Thoracic aorta (tissue), 2 donors: ENCODE results near the gene ZKSCAN1. TPM values are rescaled to one million over a fixed set of nuclear protein-coding genes. Genes with fewer than 3 reads are reported as not detected.

Experiments
- ATAC-seq: fragments of 150-250 bp; one replicate; pipeline ENCODE4 v1.8.0; 2017; ENCODE audit warnings: low read depth; ENCODE audit not compliant: insufficient number of reproducible peaks, low FRiP score
- DNase-seq: peaks from one replicate; pipeline ENCODE4 v3.0.0-alpha.2; 2020; ENCODE audit warnings: low spot score
- H3K27ac ChIP-seq, 2 donors: fragments of 200-600 bp; sonication (generic); 1 replicate in 1 of 2; 2 replicates in 1 of 2; pipeline ENCODE4 v1.5.1; 2016; ENCODE audit warnings: mild to moderate bottlenecking in 2 of 2, moderate library complexity in 2 of 2
- H3K27me3 ChIP-seq: fragments of 200-600 bp; sonication (generic); replicated peaks from 2 replicates; pipeline ENCODE4 v1.6.0; 2016; ENCODE audit warnings: mild to moderate bottlenecking; ENCODE audit not compliant: insufficient read depth
- H3K36me3 ChIP-seq: fragments of 200-600 bp; sonication (generic); one replicate; pipeline ENCODE4 v1.5.1; 2016
- H3K4me1 ChIP-seq, 2 donors: fragments of 200-600 bp; sonication (generic); 1 replicate in 1 of 2; 2 replicates in 1 of 2; pipeline versions ENCODE4 v1.5.1 to v1.6.0; 2016; ENCODE audit warnings: low read depth in 2 of 2, mild to moderate bottlenecking in 1 of 2; ENCODE audit not compliant: control insufficient read depth in 1 of 2
- H3K4me3 ChIP-seq: fragments of 200-600 bp; sonication (generic); 2 replicates; pipeline ENCODE4 v1.5.1; 2016; ENCODE audit warnings: mild to moderate bottlenecking
- H3K9me3 ChIP-seq: fragments of 200-600 bp; sonication (generic); 2 replicates; pipeline ENCODE4 v1.5.1; 2016
- total RNA-seq, 2 donors: library from RNA; depleted of rRNA; stranded (reverse); fragments of >200 nt; gene quantifications; one replicate each; pipeline versions ENCODE4 v1.1.0 to v1.2.3, GENCODE V29; 2016
- TF ChIP-seq, protein P1 (sequence below): fragments of 200-600 bp; sonication (generic); IDR thresholded peaks from one replicate; pipeline ENCODE4 v1.5.1; 2019; ENCODE audit warnings: antibody characterized with exemption

Gene ZKSCAN1
- total RNA-seq, 2 donors from 2014 or later, result 25.6 to 42.5 TPM

DNA sequence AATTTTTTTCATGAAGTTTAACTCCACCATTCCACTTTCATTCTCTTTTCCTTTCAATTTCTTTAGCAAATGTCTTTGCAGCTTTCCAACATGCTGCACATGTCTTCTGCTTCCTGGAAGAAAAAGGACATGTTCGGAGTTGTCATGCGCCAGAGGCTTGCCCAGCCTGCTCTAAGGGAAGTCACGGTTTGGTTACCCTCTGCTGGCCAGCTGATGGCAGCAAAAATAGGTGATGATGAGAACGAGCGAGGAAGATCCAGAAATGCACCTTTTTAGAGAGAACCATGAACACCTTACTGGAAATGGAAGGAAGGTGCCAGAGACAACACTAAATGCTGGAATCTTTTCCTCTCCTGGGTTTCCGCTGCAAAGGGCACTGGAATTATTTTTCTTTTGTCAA, 29.3 kb downstream of the ZKSCAN1 start:
- DNase-seq (no peak), ATAC-seq (no peak)
- Histone ChIP-seq H3K4me1 (no peaks in the 10 kb centered on the region), H3K9me3 (no peaks in the 10 kb centered on the region), H3K36me3 (no peaks in the 10 kb centered on the region), H3K4me3 (no peak overlapping the region), H3K27ac (no peak overlapping the region), H3K27me3 (no peaks in the 10 kb centered on the region)
- TF ChIP-seq, protein P1, sequence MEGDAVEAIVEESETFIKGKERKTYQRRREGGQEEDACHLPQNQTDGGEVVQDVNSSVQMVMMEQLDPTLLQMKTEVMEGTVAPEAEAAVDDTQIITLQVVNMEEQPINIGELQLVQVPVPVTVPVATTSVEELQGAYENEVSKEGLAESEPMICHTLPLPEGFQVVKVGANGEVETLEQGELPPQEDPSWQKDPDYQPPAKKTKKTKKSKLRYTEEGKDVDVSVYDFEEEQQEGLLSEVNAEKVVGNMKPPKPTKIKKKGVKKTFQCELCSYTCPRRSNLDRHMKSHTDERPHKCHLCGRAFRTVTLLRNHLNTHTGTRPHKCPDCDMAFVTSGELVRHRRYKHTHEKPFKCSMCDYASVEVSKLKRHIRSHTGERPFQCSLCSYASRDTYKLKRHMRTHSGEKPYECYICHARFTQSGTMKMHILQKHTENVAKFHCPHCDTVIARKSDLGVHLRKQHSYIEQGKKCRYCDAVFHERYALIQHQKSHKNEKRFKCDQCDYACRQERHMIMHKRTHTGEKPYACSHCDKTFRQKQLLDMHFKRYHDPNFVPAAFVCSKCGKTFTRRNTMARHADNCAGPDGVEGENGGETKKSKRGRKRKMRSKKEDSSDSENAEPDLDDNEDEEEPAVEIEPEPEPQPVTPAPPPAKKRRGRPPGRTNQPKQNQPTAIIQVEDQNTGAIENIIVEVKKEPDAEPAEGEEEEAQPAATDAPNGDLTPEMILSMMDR, result no peak

DNA sequence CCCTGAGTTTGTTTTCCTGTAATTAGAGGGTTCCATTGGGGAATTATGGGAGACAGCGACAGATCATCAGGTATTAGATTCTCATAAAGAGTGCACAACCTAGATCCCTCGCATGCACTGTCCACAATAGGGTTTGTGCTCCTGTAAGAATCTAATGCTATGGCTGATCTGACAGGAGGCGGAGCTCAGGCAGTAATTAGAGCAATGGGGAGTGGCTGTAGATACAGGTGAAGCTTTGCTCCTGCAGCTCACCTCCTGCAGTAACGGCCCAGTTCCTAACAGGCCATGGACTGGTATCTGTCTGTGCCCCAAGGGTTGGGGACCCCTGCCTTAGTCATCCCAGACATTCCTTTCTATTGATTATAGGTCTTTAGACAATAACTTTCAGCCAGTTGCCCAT, 33.3 kb downstream of the ZKSCAN1 start:
- Histone ChIP-seq H3K4me3 (no peak overlapping the region), H3K27ac (no peak overlapping the region), H3K4me1 (peaks cover 7 to 11% of the 10 kb centered on the region in 2 donors), H3K36me3 (no peaks in the 10 kb centered on the region), H3K27me3 (no peaks in the 10 kb centered on the region), H3K9me3 (no peaks in the 10 kb centered on the region)
- ATAC-seq (no peak), DNase-seq (no peak)
- TF ChIP-seq, protein P1, result no peak

DNA sequence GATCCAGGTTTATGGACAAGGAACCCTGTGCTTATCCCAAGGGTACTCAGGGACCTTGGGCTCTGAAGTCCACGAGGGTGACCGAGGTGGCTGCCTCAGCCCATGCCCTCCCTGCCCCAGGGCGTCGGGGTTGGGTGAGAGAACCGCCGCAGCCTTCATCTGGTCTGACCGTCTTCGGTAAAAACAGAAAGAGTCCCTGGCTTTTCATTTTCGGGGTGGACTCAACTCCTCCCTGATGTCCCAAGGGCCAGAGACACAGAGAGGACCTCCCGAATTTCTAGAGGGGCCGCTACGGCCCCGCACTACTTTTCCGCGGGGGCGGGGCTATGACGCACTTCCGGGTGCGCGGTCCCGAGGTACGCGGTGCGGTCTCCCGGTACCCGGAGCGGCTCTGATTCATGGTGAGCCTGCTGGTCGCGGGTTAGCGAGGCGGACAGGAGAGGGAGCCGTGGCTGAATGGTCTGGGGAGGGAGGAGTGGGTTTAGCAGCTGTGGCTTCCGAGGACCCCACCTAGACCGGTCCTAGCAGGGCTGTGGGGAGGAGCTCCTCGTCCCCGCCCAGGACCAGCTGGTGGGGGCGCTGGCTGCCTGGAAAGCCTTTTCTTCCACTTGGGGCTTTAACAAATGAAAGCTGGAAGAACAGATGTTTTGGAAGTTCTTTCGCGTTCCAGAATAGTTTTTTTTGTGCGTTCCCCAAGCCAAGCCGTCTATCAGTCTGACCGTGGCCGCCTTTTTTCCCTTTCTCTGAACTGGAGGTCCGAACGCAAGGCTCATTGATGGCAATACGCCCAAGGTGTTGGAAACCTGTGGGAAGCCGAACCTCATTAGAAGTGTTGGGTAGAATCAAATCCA, 34.3 kb downstream of the ZKSCAN1 start, which contains the start of gene ZSCAN21:
Gene ZSCAN21, plus strand, starts transcription at position 334 of the 851 bp plus-strand sequence. CDS start 7,233 bp downstream, outside the sequence.
- H3K9me3 ChIP-seq, result no peaks in the 10 kb centered on the region
- no peaks in the 10 kb centered on the region for H3K27me3 ChIP-seq
- ATAC-seq (peak; percentile 53), DNase-seq (peak; percentile 60)
- H3K27ac ChIP-seq, result peak within 1 kb of the TSS; percentile 93 to 97
- H3K4me3 ChIP-seq, result peak within 1 kb of the TSS; percentile 97
- H3K36me3 ChIP-seq, result no peaks in the 10 kb centered on the region
- TF ChIP-seq, protein P1, result no peak
- peaks cover 7 to 11% of the 10 kb centered on the region in 2 donors for H3K4me1 ChIP-seq

- ATAC-seq, result no peak
- Histone ChIP-seq H3K36me3 (no peaks in the 10 kb centered on the region), H3K27me3 (no peaks in the 10 kb centered on the region), H3K27ac (no peak overlapping the region), H3K9me3 (no peaks in the 10 kb centered on the region), H3K4me3 (no peak overlapping the region), H3K4me1 (peaks cover 7 to 11% of the 10 kb centered on the region in 2 donors)
- TF ChIP-seq, protein P1, result no peak
- DNase-seq, result no peak
Observed at GRCh38 chr7:100051611-100052010, 36.2 kb downstream of the ZKSCAN1 start.

DNA sequence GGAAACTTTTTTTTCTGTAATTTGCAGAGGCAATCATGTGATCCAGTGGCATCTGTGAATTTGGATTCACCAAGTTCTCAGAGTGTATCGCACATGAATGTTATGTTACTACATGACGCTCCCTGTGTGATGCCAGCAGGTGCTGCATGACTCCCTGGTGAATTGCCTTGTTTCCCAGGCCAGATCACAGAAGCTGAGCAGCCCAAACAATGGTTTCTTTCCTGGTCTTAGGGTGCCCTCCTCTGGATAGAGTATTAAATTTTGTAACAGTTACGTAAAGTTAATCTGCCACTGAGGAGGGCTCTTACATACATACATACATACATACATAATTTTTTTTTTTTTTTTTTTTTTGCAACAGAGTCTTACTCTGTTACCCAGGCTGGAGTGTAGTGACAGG, 37.8 kb downstream of the ZKSCAN1 start:
- H3K4me3 ChIP-seq, result no peak overlapping the region
- peaks cover 14% of the 10 kb centered on the region for H3K36me3 ChIP-seq
- no peak overlapping the region for H3K27ac ChIP-seq
- no peak for DNase-seq
- H3K27me3 ChIP-seq, result no peaks in the 10 kb centered on the region
- TF ChIP-seq, protein P1, result no peak
- H3K4me1 ChIP-seq, result peaks cover 7 to 11% of the 10 kb centered on the region in 2 donors
- H3K9me3 ChIP-seq, result no peaks in the 10 kb centered on the region
- ATAC-seq, result no peak
